Sigmoid colon (tissue), 7 donors: ENCODE measurements around the gene TOM1L2. TPM values are rescaled to one million over a fixed set of nuclear protein-coding genes. Genes with fewer than 3 reads are reported as not detected.
A peak's percentile ranks its signal among the peaks of the same experiment; 100 is the strongest.

Experiments used
- DNase-seq: peaks from one replicate; pipeline ENCODE4 v3.0.0-alpha.2; 2019
- H3K27ac ChIP-seq, 4 donors: fragments of 200-600 bp; sonication (generic); one replicate each; pipeline ENCODE4 v1.5.1; 2016 to 2019; ENCODE audit warnings: mild to moderate bottlenecking in 1 of 4
- H3K27me3 ChIP-seq, 3 donors: fragments of 200-600 bp; sonication (generic); one replicate each; pipeline ENCODE4 v1.5.1; 2019; ENCODE audit warnings: mild to moderate bottlenecking in 1 of 3
- H3K36me3 ChIP-seq, 4 donors: fragments of 200-600 bp; sonication (generic); one replicate each; pipeline ENCODE4 v1.5.1; 2016 to 2019
- H3K4me1 ChIP-seq, 4 donors: fragments of 200-600 bp; sonication (generic); one replicate each; pipeline ENCODE4 v1.5.1; 2017 to 2019
- H3K4me3 ChIP-seq, 4 donors: fragments of 200-600 bp; sonication (generic); one replicate each; pipeline ENCODE4 v1.5.1; 2017 to 2019; ENCODE audit warnings: mild to moderate bottlenecking in 2 of 4, moderate library complexity in 1 of 4
- H3K9me3 ChIP-seq, 4 donors: fragments of 200-600 bp in 3 of 4; sonication (generic) in 3 of 4; one replicate each; pipeline versions ENCODE4 v1.5.1 to v1.6.1; 2013 to 2019
- CTCF ChIP-seq, 4 experiments: fragments of 450-650 bp in 3 of 4; fragments of 200-600 bp in 1 of 4; IDR thresholded peaks; one replicate each; pipeline ENCODE4 v1.5.1; 2016 to 2019; ENCODE audit warnings: antibody characterized with exemption in 4 of 4, mild to moderate bottlenecking in 3 of 4, moderate library complexity in 2 of 4
- EP300 ChIP-seq, 4 donors: sonication (generic); formaldehyde crosslinking; IDR thresholded peaks; one replicate each; pipeline ENCODE4 v1.6.1; 2017; ENCODE audit warnings: antibody characterized with exemption in 4 of 4
- POLR2A ChIP-seq, 2 donors: fragments of 450-650 bp; IDR thresholded peaks; one replicate each; pipeline ENCODE4 v1.6.1; 2016; ENCODE audit warnings: antibody characterized with exemption in 2 of 2, mild to moderate bottlenecking in 2 of 2, moderate library complexity in 2 of 2
- POLR2AphosphoS5 ChIP-seq, 4 donors: sonication (generic); formaldehyde crosslinking; IDR thresholded peaks; one replicate each; pipeline ENCODE4 v1.6.1; 2017; ENCODE audit warnings: antibody characterized with exemption in 4 of 4
- whole genome bisulfite sequencing, 2 donors: extraction: QIAGEN DNeasy Blood & Tissue Kit; methylation state at CpG; one replicate each; pipeline ENCODE4 v1.1.7; 2013; 5-methylcytosine and 5-hydroxymethylcytosine counted together
- intact Hi-C: fragments of 100-400 bp; cut with DNase I; formaldehyde crosslinking; loops from one replicate; pipeline ENCODE4 v1.15.1; 2023
- polyA plus RNA-seq, 3 donors: library from polyadenylated mRNA; stranded (reverse); fragments of 200-250 nt; gene quantifications; one replicate each; pipeline ENCODE4 v1.2.3, GENCODE V29; 2013
- total RNA-seq, 4 donors: library from RNA; depleted of rRNA; stranded (reverse); fragments of >200 nt; gene quantifications; one replicate each; pipeline ENCODE4 v1.1.0, GENCODE V29; 2016
- donor health status: healthy with polysubstance abuse.
- donor health status: Bipolar disorder and iron deficiency.
- donor health status: healthy.

The TOM1L2 gene
- total and polyA plus RNA-seq, 7 donors: 13.8 to 215 (median 43.3) TPM

- Histone ChIP-seq H3K27me3 (no peaks in the 10 kb centered on the region), H3K27ac (peak overlapping the region; percentile 42 to 61 (median 44)), H3K4me3 (no peak overlapping the region), H3K36me3 (peaks cover 0 to 33% (median 13%) of the 10 kb centered on the region in 4 donors), H3K4me1 (peaks cover 0 to 26% (median 21%) of the 10 kb centered on the region in 4 donors), H3K9me3 (no peaks in the 10 kb centered on the region)
- no peak for DNase-seq
- no peak for TF ChIP-seq POLR2A (IDR thresholded peaks at IDR 0.05)
- TF ChIP-seq EP300 (IDR thresholded peaks at IDR 0.05): no peak
- TF ChIP-seq POLR2AphosphoS5 (IDR thresholded peaks at IDR 0.05): no peak
- no peak for TF ChIP-seq CTCF (IDR thresholded peaks at IDR 0.05)
- intact Hi-C loops: no loop called here
- 77 to 85% methylated on average over 18 of the region's 18 CpGs for WGBS, 2 donors
Observed at GRCh38 chr17:17868641-17869522, 103.3 kb downstream of the TOM1L2 start.

- WGBS, 2 donors: 94 to 95% methylated on average over 4 of the region's 4 CpGs
- DNase-seq: no peak
- Histone ChIP-seq H3K27me3 (no peaks in the 10 kb centered on the region), H3K27ac (no peak overlapping the region), H3K36me3 (peaks cover 0 to 41% (median 13%) of the 10 kb centered on the region in 4 donors), H3K9me3 (no peaks in the 10 kb centered on the region), H3K4me1 (peaks cover 0 to 19% (median 11%) of the 10 kb centered on the region in 4 donors), H3K4me3 (no peak overlapping the region)
- TF ChIP-seq EP300 (IDR thresholded peaks at IDR 0.05) (no peak), POLR2AphosphoS5 (IDR thresholded peaks at IDR 0.05) (no peak), CTCF (IDR thresholded peaks at IDR 0.05) (no peak), POLR2A (IDR thresholded peaks at IDR 0.05) (no peak)
- intact Hi-C loops: no loop called here
Observed at GRCh38 chr17:17866897-17867296, 105.3 kb downstream of the TOM1L2 start.

GRCh38 chr17:17866425-17866824 is 105.8 kb downstream of the TOM1L2 start:
- 85 to 87% methylated on average over 3 of the region's 3 CpGs for WGBS, 2 donors

GRCh38 chr17:17865035-17865434 is 107.2 kb downstream of the TOM1L2 start:
- no peak overlapping the region for H3K27ac ChIP-seq
- H3K27me3 ChIP-seq: no peaks in the 10 kb centered on the region
- DNase-seq: no peak
- H3K9me3 ChIP-seq: no peaks in the 10 kb centered on the region
- H3K4me3 ChIP-seq: no peak overlapping the region
- whole genome bisulfite sequencing, 2 donors: 86 to 90% methylated on average over 1 of the region's 1 CpG
- TF ChIP-seq CTCF (IDR thresholded peaks at IDR 0.05) (no peak), POLR2A (IDR thresholded peaks at IDR 0.05) (no peak), POLR2AphosphoS5 (IDR thresholded peaks at IDR 0.05) (no peak), EP300 (IDR thresholded peaks at IDR 0.05) (no peak)
- peaks cover 0 to 51% (median 13%) of the 10 kb centered on the region in 4 donors for H3K36me3 ChIP-seq
- H3K4me1 ChIP-seq: peaks cover 0 to 21% (median 14%) of the 10 kb centered on the region in 4 donors
- intact Hi-C loops: no loop called here

More at GRCh38 chr17:17866425-17866824, 105.8 kb downstream of the TOM1L2 start:
- H3K4me3 ChIP-seq: no peak overlapping the region
- TF ChIP-seq POLR2AphosphoS5 (IDR thresholded peaks at IDR 0.05): no peak
- TF ChIP-seq EP300 (IDR thresholded peaks at IDR 0.05): no peak
- no peak for TF ChIP-seq POLR2A (IDR thresholded peaks at IDR 0.05)
- no peak for TF ChIP-seq CTCF (IDR thresholded peaks at IDR 0.05)
- no peak overlapping the region for H3K27ac ChIP-seq
- no peaks in the 10 kb centered on the region for H3K9me3 ChIP-seq
- no peak for DNase-seq
- no peaks in the 10 kb centered on the region for H3K27me3 ChIP-seq
- peaks cover 0 to 46% (median 13%) of the 10 kb centered on the region in 4 donors for H3K36me3 ChIP-seq
- peaks cover 0 to 19% (median 11%) of the 10 kb centered on the region in 4 donors for H3K4me1 ChIP-seq
- intact Hi-C loops: no loop called here
